Bronchial epithelial cell (primary cell): ENCODE results near the gene PLCD1. TPM values are rescaled to one million over a fixed set of nuclear protein-coding genes. Genes with fewer than 3 reads are reported as not detected.

Experiments
- DNase-seq: peaks from one replicate; pipeline ENCODE4 v3.0.0-alpha.2; 2010; ENCODE audit warnings: low read depth
- FAIRE-seq: peaks from 2 replicates; lab custom pipeline; 2011; peaks lifted over from hg19 to GRCh38; lab: Jason Lieb, UNC
- H3K27me3 ChIP-seq: 2 replicates; pipeline ENCODE4 v1.5.1; 2011; ENCODE audit warnings: low read length; ENCODE audit not compliant: control insufficient read depth, insufficient read depth
- H3K36me3 ChIP-seq: 2 replicates; pipeline ENCODE4 v1.5.1; 2011; ENCODE audit warnings: low read length; ENCODE audit not compliant: control insufficient read depth, insufficient read depth
- H3K4me3 ChIP-seq: 2 replicates; pipeline ENCODE4 v1.5.1; 2011; ENCODE audit warnings: mild to moderate bottlenecking, low read depth, low read length, control low read depth
- total RNA-seq: library from RNA; depleted of rRNA; stranded (reverse); fragments of >200 nt; gene quantifications from 2 replicates; pipeline ENCODE4 v1.2.1, GENCODE V29; 2014
- TF ChIP-seq, protein P1 (sequence below): IDR thresholded peaks from 2 replicates; pipeline ENCODE4 v1.5.1; 2011; ENCODE audit warnings: mild to moderate bottlenecking, moderate library complexity, low read length, control low read depth, inconsistent platforms; ENCODE audit not compliant: insufficient read depth, severe bottlenecking

Gene PLCD1
- total RNA-seq, 1 donor from 2014 or later = 24.2 TPM

DNA sequence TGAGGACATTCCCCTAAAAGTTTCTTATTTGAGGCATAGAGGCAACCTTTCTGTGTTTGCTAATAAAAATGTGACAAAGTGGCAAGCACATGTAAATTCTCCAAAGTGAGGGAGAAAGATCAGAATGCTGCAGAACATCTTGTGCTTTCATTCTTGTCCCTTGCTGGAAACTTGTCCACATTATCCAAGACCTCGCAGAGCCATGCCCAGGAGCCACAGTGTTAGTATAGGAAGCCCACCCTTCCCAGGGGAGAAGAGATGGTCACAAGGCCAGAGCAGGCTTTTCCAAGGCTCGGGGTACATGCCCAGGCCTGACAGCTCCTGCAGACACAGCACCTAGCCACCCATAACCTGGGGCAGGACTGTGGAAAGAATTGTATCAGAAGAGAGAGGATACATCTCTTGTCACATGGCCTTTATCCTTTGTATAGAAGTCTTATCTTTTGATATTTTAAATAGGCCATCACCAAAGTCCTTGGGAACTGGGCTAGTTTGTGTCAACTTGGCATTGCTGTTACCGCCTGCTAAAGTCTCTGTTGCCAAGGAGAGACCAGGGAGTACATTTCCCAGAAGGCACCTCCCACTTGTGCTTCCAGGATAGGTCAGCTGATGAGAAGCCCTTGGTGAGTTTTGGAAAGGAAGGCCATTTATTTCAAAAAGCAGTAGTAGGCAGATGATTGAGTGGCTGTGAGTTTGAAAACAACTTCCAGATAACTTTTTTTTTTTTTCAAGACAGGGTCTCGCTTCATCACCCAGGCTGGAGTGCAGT, 20.1 kb upstream of the PLCD1 start:
- Histone ChIP-seq H3K27me3 (no peaks in the 10 kb centered on the region), H3K4me3 (no peak overlapping the region), H3K36me3 (no peaks in the 10 kb centered on the region)
- TF ChIP-seq, protein P1, sequence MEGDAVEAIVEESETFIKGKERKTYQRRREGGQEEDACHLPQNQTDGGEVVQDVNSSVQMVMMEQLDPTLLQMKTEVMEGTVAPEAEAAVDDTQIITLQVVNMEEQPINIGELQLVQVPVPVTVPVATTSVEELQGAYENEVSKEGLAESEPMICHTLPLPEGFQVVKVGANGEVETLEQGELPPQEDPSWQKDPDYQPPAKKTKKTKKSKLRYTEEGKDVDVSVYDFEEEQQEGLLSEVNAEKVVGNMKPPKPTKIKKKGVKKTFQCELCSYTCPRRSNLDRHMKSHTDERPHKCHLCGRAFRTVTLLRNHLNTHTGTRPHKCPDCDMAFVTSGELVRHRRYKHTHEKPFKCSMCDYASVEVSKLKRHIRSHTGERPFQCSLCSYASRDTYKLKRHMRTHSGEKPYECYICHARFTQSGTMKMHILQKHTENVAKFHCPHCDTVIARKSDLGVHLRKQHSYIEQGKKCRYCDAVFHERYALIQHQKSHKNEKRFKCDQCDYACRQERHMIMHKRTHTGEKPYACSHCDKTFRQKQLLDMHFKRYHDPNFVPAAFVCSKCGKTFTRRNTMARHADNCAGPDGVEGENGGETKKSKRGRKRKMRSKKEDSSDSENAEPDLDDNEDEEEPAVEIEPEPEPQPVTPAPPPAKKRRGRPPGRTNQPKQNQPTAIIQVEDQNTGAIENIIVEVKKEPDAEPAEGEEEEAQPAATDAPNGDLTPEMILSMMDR = no peak
- FAIRE-seq (no peak), DNase-seq (no peak)

- TF ChIP-seq, protein P1 = no peak
- FAIRE-seq (no peak), DNase-seq (no peak)
- H3K36me3 ChIP-seq = no peaks in the 10 kb centered on the region
- H3K27me3 ChIP-seq = no peaks in the 10 kb centered on the region
- no peak overlapping the region for H3K4me3 ChIP-seq
These were observed 18.5 kb upstream of the PLCD1 start for GRCh38 chr3:38047896-38048295.

- TF ChIP-seq, protein P1 = no peak
- H3K4me3 ChIP-seq = no peak overlapping the region
- no peaks in the 10 kb centered on the region for H3K27me3 ChIP-seq
- H3K36me3 ChIP-seq = no peaks in the 10 kb centered on the region
- FAIRE-seq (no peak), DNase-seq (no peak)
These were observed 17.4 kb upstream of the PLCD1 start for GRCh38 chr3:38046821-38047220.

DNA sequence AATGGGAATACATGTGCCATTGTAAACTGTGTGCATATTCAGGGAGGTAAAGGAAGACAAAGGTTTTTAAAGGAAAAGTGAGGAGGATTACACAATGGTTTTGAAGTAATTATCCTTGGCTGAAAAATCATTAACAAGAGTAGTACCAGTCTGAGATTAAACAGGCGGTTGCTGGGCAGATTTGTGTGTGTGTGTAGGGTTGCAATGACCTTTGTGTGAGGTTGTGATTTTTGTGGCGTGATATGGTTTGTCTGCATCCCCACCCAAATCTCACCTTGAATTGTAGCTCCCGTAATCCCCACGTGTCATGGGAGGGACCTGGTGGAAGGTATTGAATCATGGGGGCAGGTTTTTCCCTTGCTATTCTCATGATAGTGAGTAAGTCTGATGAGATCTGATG, 16.6 kb upstream of the PLCD1 start:
- Histone ChIP-seq H3K27me3 (no peaks in the 10 kb centered on the region), H3K4me3 (no peak overlapping the region), H3K36me3 (no peaks in the 10 kb centered on the region)
- DNase-seq (no peak), FAIRE-seq (no peak)
- TF ChIP-seq, protein P1 = no peak

- Histone ChIP-seq H3K4me3 (no peak overlapping the region), H3K36me3 (no peaks in the 10 kb centered on the region), H3K27me3 (no peaks in the 10 kb centered on the region)
- TF ChIP-seq, protein P1 = no peak
- FAIRE-seq = no peak
- DNase-seq = no peak
These were observed 14.0 kb upstream of the PLCD1 start for GRCh38 chr3:38043486-38043885.

DNA sequence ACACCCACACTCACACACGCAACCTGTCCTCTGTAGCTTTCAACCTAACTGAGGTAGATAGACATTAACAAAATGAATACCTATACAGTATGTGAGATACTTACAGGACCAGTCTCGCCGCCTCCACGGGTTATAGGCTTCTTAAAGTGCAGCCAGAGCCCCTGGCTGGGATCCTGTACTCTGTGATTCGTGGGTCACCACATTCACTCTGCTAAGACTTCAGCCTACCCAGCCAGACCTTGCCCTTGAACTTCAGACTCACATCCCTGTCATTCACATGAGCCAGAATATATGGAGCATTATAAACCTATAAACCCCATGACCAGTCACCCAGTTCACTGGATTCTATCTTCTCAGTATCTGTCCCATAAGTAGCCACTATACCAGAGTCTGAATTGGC, 11.0 kb upstream of the PLCD1 start:
- H3K4me3 ChIP-seq = no peak overlapping the region
- no peak for FAIRE-seq
- DNase-seq = no peak
- H3K36me3 ChIP-seq = no peaks in the 10 kb centered on the region
- H3K27me3 ChIP-seq = no peaks in the 10 kb centered on the region
- TF ChIP-seq, protein P1 = no peak
